ENCODE measurements around the gene PTGDR2.

Gene PTGDR2

DNA sequence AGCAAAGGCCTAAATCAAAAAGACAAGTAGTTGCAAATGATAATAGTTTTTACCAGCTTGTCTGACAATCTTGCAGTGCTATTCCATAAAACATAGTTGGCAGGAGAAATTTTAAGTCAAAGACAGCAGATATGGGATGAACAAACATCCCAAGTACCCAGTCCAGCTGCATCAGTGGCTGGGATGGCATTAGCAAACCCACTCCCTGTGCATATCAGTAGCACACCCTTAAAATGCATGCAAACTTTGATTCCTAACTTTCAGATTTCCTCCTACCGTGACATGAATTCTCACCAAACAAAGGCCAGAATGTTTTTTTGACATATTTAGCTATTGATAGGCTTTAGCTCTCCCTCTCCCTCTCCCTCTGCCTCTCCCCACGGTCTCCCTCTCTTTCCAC is 41.6 kb downstream of the PTGDR2 start:
- H3K4me3 ChIP-seq (ENCODE audit: low read depth, low read length), result no peak overlapping the region
- DNase-seq (ENCODE audit: low read depth), result no peak
- TF ChIP-seq, protein P1, sequence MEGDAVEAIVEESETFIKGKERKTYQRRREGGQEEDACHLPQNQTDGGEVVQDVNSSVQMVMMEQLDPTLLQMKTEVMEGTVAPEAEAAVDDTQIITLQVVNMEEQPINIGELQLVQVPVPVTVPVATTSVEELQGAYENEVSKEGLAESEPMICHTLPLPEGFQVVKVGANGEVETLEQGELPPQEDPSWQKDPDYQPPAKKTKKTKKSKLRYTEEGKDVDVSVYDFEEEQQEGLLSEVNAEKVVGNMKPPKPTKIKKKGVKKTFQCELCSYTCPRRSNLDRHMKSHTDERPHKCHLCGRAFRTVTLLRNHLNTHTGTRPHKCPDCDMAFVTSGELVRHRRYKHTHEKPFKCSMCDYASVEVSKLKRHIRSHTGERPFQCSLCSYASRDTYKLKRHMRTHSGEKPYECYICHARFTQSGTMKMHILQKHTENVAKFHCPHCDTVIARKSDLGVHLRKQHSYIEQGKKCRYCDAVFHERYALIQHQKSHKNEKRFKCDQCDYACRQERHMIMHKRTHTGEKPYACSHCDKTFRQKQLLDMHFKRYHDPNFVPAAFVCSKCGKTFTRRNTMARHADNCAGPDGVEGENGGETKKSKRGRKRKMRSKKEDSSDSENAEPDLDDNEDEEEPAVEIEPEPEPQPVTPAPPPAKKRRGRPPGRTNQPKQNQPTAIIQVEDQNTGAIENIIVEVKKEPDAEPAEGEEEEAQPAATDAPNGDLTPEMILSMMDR (IDR thresholded peaks at IDR 0.05; ENCODE audit: control insufficient read depth, extremely low read depth, insufficient read depth), result no peak

DNA sequence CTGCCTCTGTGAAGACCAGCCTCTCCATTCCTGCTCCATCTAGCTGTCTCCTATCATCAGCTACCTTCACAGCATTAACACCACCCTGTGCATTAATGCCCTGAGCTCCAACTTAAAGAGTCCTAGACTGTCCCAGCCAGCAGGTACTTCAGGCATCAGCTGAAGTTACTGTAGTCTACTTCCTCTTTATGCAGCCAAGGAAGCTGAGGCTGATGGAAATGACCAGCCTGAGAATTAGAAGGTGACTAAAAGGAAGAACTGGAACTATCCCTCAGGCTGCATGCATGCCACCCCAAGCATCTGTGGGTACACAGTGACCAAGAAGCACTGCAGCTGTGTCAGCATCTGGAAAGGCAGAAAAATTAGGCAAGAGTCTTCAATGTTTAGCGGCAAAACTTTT is 42.4 kb downstream of the PTGDR2 start:
- no peak overlapping the region for H3K4me3 ChIP-seq (ENCODE audit: low read depth, low read length)
- no peak for DNase-seq (ENCODE audit: low read depth)
- TF ChIP-seq, protein P1 (IDR thresholded peaks at IDR 0.05; ENCODE audit: control insufficient read depth, extremely low read depth, insufficient read depth), result no peak

DNA sequence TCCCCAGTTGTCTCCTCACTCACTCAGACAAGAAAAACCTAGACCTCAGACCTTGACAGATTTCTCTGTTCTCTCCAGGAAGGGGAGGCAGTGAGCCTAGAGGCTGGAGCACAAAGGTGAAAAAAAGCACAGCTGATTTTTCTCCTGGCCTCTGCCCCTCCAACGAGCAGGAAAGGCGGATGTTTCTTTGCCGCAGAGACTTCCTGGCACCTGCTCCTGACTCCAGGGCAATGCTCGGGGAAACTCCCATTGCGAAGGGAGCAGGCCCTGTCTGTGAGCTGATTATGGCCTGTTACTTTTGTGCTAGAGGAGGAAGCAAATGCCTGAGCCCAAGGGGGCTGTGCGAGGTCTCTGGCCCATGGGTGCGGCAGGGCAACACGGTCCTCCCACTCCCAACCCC is 45.2 kb downstream of the PTGDR2 start:
- TF ChIP-seq, protein P1 (IDR thresholded peaks at IDR 0.05; ENCODE audit: control insufficient read depth, extremely low read depth, insufficient read depth), result no peak
- H3K4me3 ChIP-seq (ENCODE audit: low read depth, low read length), result no peak overlapping the region
- no peak for DNase-seq (ENCODE audit: low read depth)

DNA sequence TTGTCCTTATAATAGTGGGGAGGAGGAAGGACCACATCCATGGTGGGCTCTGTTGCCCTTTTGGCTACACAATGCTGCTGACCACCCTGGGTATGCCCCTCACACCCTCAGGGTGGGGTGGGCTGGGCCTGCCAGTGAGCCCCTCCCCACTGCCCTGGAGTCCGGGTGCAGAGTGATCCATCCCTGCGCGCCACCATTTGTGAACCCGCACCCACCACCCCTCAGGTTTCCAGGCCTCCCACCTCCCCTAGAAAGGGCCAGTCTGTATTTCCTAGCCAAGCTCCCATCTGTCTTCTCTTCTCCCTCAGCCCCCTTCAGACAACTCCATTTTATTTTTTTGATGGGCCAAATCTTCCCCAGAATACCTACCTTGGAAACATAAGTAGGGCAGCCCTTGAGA is 45.6 kb downstream of the PTGDR2 start:
- no peak for DNase-seq (ENCODE audit: low read depth)
- TF ChIP-seq, protein P1 (IDR thresholded peaks at IDR 0.05; ENCODE audit: control insufficient read depth, extremely low read depth, insufficient read depth), result no peak
- H3K4me3 ChIP-seq (ENCODE audit: low read depth, low read length), result no peak overlapping the region

DNA sequence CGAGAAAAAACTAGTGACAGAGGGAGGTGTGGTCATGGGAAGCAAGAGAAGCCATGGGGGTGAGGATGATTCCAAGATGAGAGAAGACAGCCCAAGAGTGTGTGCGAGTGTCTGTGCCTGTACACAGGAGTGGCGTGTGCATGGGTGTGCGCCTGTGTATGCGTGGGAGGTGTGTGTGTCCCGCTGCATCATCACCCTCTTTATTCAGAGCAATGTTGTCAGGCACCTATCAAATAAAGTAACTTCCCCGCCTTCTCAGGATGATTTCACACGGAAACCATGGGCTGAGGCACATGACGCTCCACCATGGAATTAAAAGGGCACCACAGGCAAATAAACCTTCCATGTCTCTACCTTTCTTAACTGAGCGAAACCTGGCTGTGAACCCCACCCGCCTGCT is 46.1 kb downstream of the PTGDR2 start:
- no peak for DNase-seq (ENCODE audit: low read depth)
- TF ChIP-seq, protein P1 (IDR thresholded peaks at IDR 0.05; ENCODE audit: control insufficient read depth, extremely low read depth, insufficient read depth), result no peak
- H3K4me3 ChIP-seq (ENCODE audit: low read depth, low read length), result no peak overlapping the region

DNA sequence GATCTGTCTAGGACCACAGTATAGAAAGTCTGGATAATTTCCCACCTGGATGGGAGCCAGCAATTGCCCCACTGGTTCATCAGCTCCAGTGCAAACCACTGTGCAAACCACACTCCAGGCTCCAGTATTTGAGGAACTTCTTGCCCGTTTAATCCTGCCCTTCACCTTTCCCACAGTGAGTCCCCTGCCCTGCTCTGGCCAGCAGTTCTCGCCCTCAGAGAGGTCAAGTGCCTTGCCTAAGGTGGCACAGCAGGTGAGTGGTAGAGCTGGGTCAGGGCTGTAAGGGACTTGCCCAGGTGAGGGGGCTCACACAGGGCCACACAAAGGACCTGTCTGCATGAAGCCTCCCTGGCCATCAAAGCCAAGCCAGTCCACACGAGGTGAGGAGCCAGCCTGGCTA is 46.5 kb downstream of the PTGDR2 start:
- TF ChIP-seq, protein P1 (IDR thresholded peaks at IDR 0.05; ENCODE audit: control insufficient read depth, extremely low read depth, insufficient read depth), result no peak
- DNase-seq (ENCODE audit: low read depth), result no peak
- no peak overlapping the region for H3K4me3 ChIP-seq (ENCODE audit: low read depth, low read length)

DNA sequence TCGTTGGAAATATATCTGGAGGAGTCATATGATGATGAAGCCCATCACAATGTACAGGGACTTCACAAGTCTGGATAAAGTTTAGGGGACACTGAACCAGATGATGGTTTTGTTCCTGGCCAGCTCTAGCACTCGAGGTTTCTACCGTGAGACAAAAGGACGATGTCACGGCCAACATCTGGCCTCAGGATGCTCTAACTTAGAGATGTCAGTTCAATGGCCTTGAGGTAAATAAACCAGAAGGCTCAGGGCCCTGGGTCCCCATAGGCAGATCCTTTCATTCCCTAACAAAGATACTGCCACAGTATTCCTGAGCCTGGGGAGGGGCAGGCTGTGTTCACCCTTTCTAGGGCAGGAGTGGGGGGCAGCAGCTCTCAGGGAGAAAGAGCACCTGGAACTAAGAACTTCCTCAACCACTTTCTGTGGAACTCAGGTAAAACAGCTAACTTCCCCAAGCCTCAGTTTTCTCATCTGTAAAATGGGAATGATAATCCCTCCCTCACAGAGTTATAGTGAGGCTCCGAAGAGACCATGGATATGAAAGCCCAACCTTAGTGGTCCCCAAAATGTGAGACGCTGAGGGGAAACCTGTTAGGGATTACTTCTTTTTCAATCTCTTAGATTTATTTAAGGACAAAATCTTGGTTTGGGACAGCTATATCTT is 52.3 kb downstream of the PTGDR2 start:
- no peak for DNase-seq (ENCODE audit: low read depth)
- TF ChIP-seq, protein P1 (IDR thresholded peaks at IDR 0.05; ENCODE audit: control insufficient read depth, extremely low read depth, insufficient read depth), result no peak
- no peak overlapping the region for H3K4me3 ChIP-seq (ENCODE audit: low read depth, low read length)

All from LNCaP clone FGC (cell line).